ENCODE data around the gene ATP11A.

DNA sequence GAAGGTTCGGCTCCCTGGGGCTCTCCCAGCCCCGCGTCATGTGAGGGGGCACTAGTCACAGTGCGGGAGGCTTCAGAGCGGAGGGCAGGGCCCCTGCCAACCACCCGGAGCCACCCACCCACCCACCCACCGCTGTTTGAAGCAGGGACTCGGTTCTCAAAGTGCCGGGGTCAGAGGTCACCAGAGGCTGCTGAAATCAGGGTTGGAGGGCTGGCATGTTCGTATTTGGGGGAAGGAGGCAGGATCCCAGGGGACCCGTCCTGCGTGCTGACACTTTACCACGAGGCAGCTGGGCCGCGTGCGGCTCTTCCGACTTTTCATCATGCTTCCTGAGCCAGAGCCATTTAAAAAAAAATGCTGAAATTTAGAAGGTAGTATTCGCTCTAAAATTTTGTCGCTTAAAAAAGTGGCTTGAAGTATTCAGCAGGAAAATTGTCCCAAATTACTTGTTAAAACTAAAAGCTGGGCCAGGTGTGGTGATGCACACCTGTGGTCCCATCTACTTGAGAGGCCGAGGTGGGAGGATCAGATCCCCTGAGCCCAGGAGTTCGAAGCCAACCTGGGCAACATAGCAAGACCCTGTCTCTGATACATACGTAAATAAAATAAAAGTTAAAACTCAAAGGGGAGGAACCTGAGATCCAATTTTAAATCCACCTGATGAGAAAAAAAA is 21.2 kb downstream of the ATP11A start:
- TF ChIP-seq YY1 (IDR thresholded peaks at IDR 0.05; ENCODE audit: insufficient read depth, insufficient read length) (no peak), ZNF274 (IDR thresholded peaks at IDR 0.05; ENCODE audit: low read depth, low read length) (no peak)

Measured in NT2/D1 (cell line).